Measurements from ENCODE around the gene TMEM238L. TPM values are rescaled to one million over a fixed set of nuclear protein-coding genes. Genes with fewer than 3 reads are reported as not detected.

The TMEM238L gene
- total RNA-seq, 2 donors from 2014 or later = not detected

Other genes starting within 250 kb of the TMEM238L start
- 1 to 10 TPM; 4.6 to 5.4 TPM for gene MYH3, start 146.8 kb downstream of the TMEM238L start, total RNA-seq
- 10 to 100 TPM; 27.8 to 32.2 TPM for gene SCO1, start 106.6 kb downstream of the TMEM238L start, total RNA-seq
- 10 to 100 TPM; 22.6 to 28.7 TPM for gene ADPRM, start 106.5 kb downstream of the TMEM238L start, total RNA-seq
- gene TMEM220, start 74.1 kb downstream of the TMEM238L start, total RNA-seq = 1 to 10 TPM in 1 of 2 donors, under 1 TPM in 1; 0.89 to 1.8 TPM
- not detected for gene PIRT, start 34.0 kb upstream of the TMEM238L start, total RNA-seq

Measured in activated T-cell treated with anti-CD3 and anti-CD28 coated beads, Interleukin-2, amount 50 U/mL, for 72 hours (primary cell).